HEK293 (cell line): Measurements from ENCODE around the gene PELI3.
"Not testable (repeated sequence)": the region's sequence is repeated elsewhere in the genome, so short reads cannot be mapped to it uniquely, and the experiment has no call there.

Experiments
- CTCF ChIA-PET: fragments of 350-600 bp; formaldehyde crosslinking; extraction: SDS; loops from one replicate; lab custom pipeline; 2021; ENCODE audit warnings: antibody characterized with exemption; lab: Yijun Ruan, JAX
- POLR2A ChIA-PET: fragments of 300-600 bp; formaldehyde crosslinking; extraction: SDS; loops from one replicate; lab custom pipeline; 2020; ENCODE audit warnings: antibody characterized with exemption, inconsistent platforms; lab: Yijun Ruan, JAX
- H3K27ac ChIP-seq: fragments of 200-500 bp; sonication (Bioruptor generic); 2 replicates; pipeline ENCODE4 v1.5.1; 2014; ENCODE audit warnings: low read depth, low read length, control low read depth, inconsistent platforms; ENCODE audit errors: extremely low read depth
- H3K36me3 ChIP-seq, 2 experiments: fragments of 200-500 bp in 1 of 2; sonication (Bioruptor generic) in 1 of 2; 1 replicate in 1 of 2; 2 replicates in 1 of 2; pipeline ENCODE4 v1.5.1; 2014 to 2017; ENCODE audit warnings: inconsistent platforms in 2 of 2, low read length in 2 of 2; ENCODE audit not compliant: control insufficient read depth in 2 of 2, insufficient read depth in 1 of 2
- H3K4me1 ChIP-seq: fragments of 200-500 bp; sonication (Bioruptor generic); 2 replicates; pipeline ENCODE4 v1.5.1; 2014; ENCODE audit warnings: mild to moderate bottlenecking, low read length, inconsistent platforms; ENCODE audit not compliant: control insufficient read depth, insufficient read depth
- H3K4me3 ChIP-seq: 2 replicates; pipeline ENCODE4 v1.5.1; 2011; ENCODE audit warnings: low read depth, mild to moderate bottlenecking, control low read depth, low read length, moderate library complexity
- H3K9me3 ChIP-seq: fragments of 200-500 bp; sonication (Bioruptor generic); 2 replicates; pipeline ENCODE4 v1.5.1; 2014; ENCODE audit warnings: low read depth, low read length, inconsistent platforms; ENCODE audit not compliant: control insufficient read depth, insufficient read depth
- KLF16 ChIP-seq: fragments of 450-650 bp; formaldehyde crosslinking; IDR thresholded peaks from 2 replicates; pipeline ENCODE4 v1.5.1; 2017; ENCODE audit warnings: missing biosample characterization, missing genetic modification characterization
- KLF7 ChIP-seq: fragments of 450-650 bp; formaldehyde crosslinking; IDR thresholded peaks from 2 replicates; pipeline ENCODE4 v1.5.1; 2016; ENCODE audit warnings: missing biosample characterization, missing genetic modification characterization, borderline replicate concordance
- TRIM28 ChIP-seq: IDR thresholded peaks from 2 replicates; pipeline ENCODE4 v1.6.1; 2011; ENCODE audit warnings: low read length, control low read depth, borderline replicate concordance
- ZBTB11 ChIP-seq: fragments of 450-650 bp; formaldehyde crosslinking; conservative IDR thresholded peaks from 2 replicates; pipeline ENCODE4 v1.5.1; 2016; ENCODE audit warnings: low read depth, missing biosample characterization, missing genetic modification characterization
- ZBTB17 ChIP-seq: fragments of 450-650 bp; formaldehyde crosslinking; IDR thresholded peaks from 2 replicates; pipeline ENCODE4 v1.5.1; 2016; ENCODE audit warnings: missing biosample characterization, missing genetic modification characterization
- ZBTB20 ChIP-seq: fragments of 450-650 bp; formaldehyde crosslinking; IDR thresholded peaks from 2 replicates; pipeline ENCODE4 v1.5.1; 2016; ENCODE audit warnings: missing biosample characterization, missing genetic modification characterization
- ZBTB44 ChIP-seq: fragments of 450-650 bp; IDR thresholded peaks from 2 replicates; pipeline ENCODE4 v1.5.1; 2018; ENCODE audit warnings: missing biosample characterization, mild to moderate bottlenecking, missing genetic modification characterization
- ZEB2 ChIP-seq: fragments of 450-650 bp; formaldehyde crosslinking; IDR thresholded peaks from 2 replicates; pipeline ENCODE4 v1.5.1; 2016; ENCODE audit warnings: missing biosample characterization, missing genetic modification characterization
- ZNF2 ChIP-seq: fragments of 450-650 bp; formaldehyde crosslinking; IDR thresholded peaks from 2 replicates; pipeline ENCODE4 v1.5.1; 2016; ENCODE audit warnings: missing biosample characterization, missing genetic modification characterization
- ZNF335 ChIP-seq: fragments of 450-650 bp; formaldehyde crosslinking; conservative IDR thresholded peaks from 2 replicates; pipeline ENCODE4 v1.5.1; 2016; ENCODE audit warnings: missing biosample characterization, missing genetic modification characterization
- ZNF362 ChIP-seq: fragments of 450-650 bp; formaldehyde crosslinking; IDR thresholded peaks from 2 replicates; pipeline ENCODE4 v1.5.1; 2016; ENCODE audit warnings: missing biosample characterization, missing genetic modification characterization
- ZNF629 ChIP-seq: fragments of 450-650 bp; formaldehyde crosslinking; IDR thresholded peaks from 2 replicates; pipeline ENCODE4 v1.5.1; 2017; ENCODE audit warnings: missing biosample characterization, missing genetic modification characterization
- ZNF777 ChIP-seq: fragments of 450-650 bp; formaldehyde crosslinking; IDR thresholded peaks from 2 replicates; pipeline ENCODE4 v1.5.1; 2017; ENCODE audit warnings: missing biosample characterization, missing genetic modification characterization, borderline replicate concordance
- ZSCAN18 ChIP-seq: fragments of 450-650 bp; formaldehyde crosslinking; IDR thresholded peaks from 2 replicates; pipeline ENCODE4 v1.5.1; 2016; ENCODE audit warnings: missing biosample characterization, missing genetic modification characterization

PELI3 gene

GRCh38 chr11:66438504-66439466 lies 27.9 kb upstream of the PELI3 start, which contains the start of gene MRPL11 (continued):
- TF ChIP-seq ZNF362 (tag by site-specific recombination), result no peak
- TF ChIP-seq ZBTB20 (tag by site-specific recombination), result 0 out of 2 replicates have a peak, but pooled peaks have one; percentile 51
- TF ChIP-seq ZEB2 (tag by site-specific recombination), result peak; percentile 87
- TF ChIP-seq ZNF777 (tag by site-specific recombination), result peak; percentile 89; the same call in 1 of the 2 replicates
- TF ChIP-seq TRIM28, result no peak
- 0 out of 2 replicates have a peak, but pooled peaks have one; percentile 26 for TF ChIP-seq ZBTB11 (tag by site-specific recombination)
- no peak for TF ChIP-seq ZBTB44 (tag by site-specific recombination)
- TF ChIP-seq ZNF335, result peak; percentile 100
- 0 out of 2 replicates have a peak, but pooled peaks have one; percentile 60 for TF ChIP-seq ZSCAN18 (tag by site-specific recombination)
- peak; percentile 83 for TF ChIP-seq ZBTB17 (tag by site-specific recombination)
- 0 out of 2 replicates have a peak, but pooled peaks have one; percentile 24 for TF ChIP-seq KLF16 (tag by site-specific recombination)
- TF ChIP-seq ZNF629 (tag by site-specific recombination), result peak; percentile 69
- TF ChIP-seq KLF7 (tag by site-specific recombination), result no peak; the same call in 1 of the 2 replicates
- peak; percentile 74; the same call in 1 of the 2 replicates for TF ChIP-seq ZNF2 (tag by site-specific recombination)

GRCh38 chr11:66440101-66440939 lies 26.4 kb upstream of the PELI3 start:
- H3K36me3 ChIP-seq, result peaks cover 0 to 20% of the 10 kb centered on the region in 2 experiments; a peak in 1 of 3 replicates
- not testable (repeated sequence) for H3K27ac ChIP-seq, H3K4me3 ChIP-seq, H3K9me3 ChIP-seq, H3K4me1 ChIP-seq
- ChIA-PET CTCF (interaction anchor here (0.9 to 2.0 kb wide), 5 partner anchors 11 to 53 kb away, joined by 3 to 15 read pairs (median 5); partner anchors contain the start of gene NPAS4), POLR2A (interaction anchor here (2.2 kb wide), 1 partner anchor 39 kb away, joined by 17 read pairs; the partner anchor contains the start of gene DPP3)

GRCh38 chr11:66440940-66441282 lies 25.8 kb upstream of the PELI3 start:
- peaks cover 0 to 14% of the 10 kb centered on the region in 2 experiments; a peak in 1 of 3 replicates for H3K36me3 ChIP-seq
- CTCF ChIA-PET, result interaction anchor here (1.7 kb wide), 1 partner anchor 54 kb away, joined by 5 read pairs; no protein-coding TSS in a partner anchor
- H3K4me3 ChIP-seq, H3K9me3 ChIP-seq, POLR2A ChIA-PET, H3K4me1 ChIP-seq, H3K27ac ChIP-seq: not testable (repeated sequence)
